GM10847 (cell line): Measurements from ENCODE around the gene GARRE1.

Experiments
- POLR2A ChIP-seq: IDR thresholded peaks from 2 replicates; pipeline ENCODE4 v1.6.1; 2011; ENCODE audit not compliant: insufficient read length; ENCODE audit errors: extremely low read depth

GARRE1 gene

GRCh38 chr19:34246340-34246739 lies 8.0 kb upstream of the GARRE1 start:
- TF ChIP-seq POLR2A = no peak

GRCh38 chr19:34248941-34249340 lies 5.4 kb upstream of the GARRE1 start:
- TF ChIP-seq POLR2A = no peak

GRCh38 chr19:34254698-34255432 lies 511 bp downstream of the GARRE1 start:
- TF ChIP-seq POLR2A = no peak

GRCh38 chr19:34255546-34255945 lies 1.2 kb downstream of the GARRE1 start:
- no peak for TF ChIP-seq POLR2A

GRCh38 chr19:34256835-34257558 lies 2.6 kb downstream of the GARRE1 start:
- no peak for TF ChIP-seq POLR2A

GRCh38 chr19:34257559-34257924 lies 3.2 kb downstream of the GARRE1 start:
- TF ChIP-seq POLR2A = no peak

GRCh38 chr19:34259367-34260095 lies 5.2 kb downstream of the GARRE1 start:
- no peak for TF ChIP-seq POLR2A

- no peak for TF ChIP-seq POLR2A
Measured at GRCh38 chr19:34260771-34261173, 6.4 kb downstream of the GARRE1 start.

- TF ChIP-seq POLR2A = no peak
Measured at GRCh38 chr19:34261334-34262109, 7.2 kb downstream of the GARRE1 start.

- TF ChIP-seq POLR2A = no peak
Measured at GRCh38 chr19:34263745-34264237, 9.4 kb downstream of the GARRE1 start.

- TF ChIP-seq POLR2A = no peak
Measured at GRCh38 chr19:34265221-34265650, 10.9 kb downstream of the GARRE1 start.

- TF ChIP-seq POLR2A = no peak
Measured at GRCh38 chr19:34269081-34269480, 14.7 kb downstream of the GARRE1 start.

- no peak for TF ChIP-seq POLR2A
Measured at GRCh38 chr19:34269489-34269888, 15.1 kb downstream of the GARRE1 start.

GRCh38 chr19:34269968-34270621 lies 15.7 kb downstream of the GARRE1 start:
- TF ChIP-seq POLR2A = no peak
